ENCODE measurements around the gene CHAMP1.
"Not testable (repeated sequence)": the region's sequence is repeated elsewhere in the genome, so short reads cannot be mapped to it uniquely, and the experiment has no call there.

CHAMP1 gene

GRCh38 chr13:114303700-114304327, 10.5 kb upstream of the CHAMP1 start:
- DNase-seq: no peak

DNA sequence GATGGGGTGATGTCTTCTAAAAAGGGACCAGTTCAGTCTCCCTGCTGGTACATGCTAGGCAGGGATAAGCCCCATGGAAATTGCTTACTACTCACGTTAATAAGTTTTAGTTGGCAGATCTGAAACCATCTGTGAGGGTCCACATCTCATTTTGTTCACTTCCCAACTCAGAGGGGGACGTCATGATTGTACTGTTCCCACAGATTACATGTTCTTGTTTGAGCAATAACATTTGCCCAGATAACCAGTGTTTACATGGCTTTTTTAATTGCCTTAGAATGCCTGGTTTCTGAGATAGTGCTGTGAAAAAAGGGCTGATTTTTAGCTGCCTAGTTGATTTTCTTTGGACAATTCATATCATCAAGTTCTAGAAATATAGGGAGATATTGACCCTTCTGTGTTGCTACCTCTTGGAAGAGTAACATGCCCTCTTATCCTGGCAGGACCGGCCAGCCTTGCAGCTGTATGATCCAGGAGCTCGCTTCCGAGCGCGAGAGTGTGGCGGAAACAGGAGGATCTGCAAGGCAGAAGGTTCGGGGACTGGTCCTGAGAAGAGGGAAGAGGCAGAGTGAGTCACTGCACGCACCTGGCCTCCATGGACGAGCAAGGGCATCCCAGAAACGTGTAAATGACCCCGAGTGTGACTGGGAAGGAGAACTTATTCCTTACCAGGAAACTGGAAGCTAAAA, 9.8 kb upstream of the CHAMP1 start:
- no peak for DNase-seq

- no peak for DNase-seq
Observed at GRCh38 chr13:114309086-114309485, 5.2 kb upstream of the CHAMP1 start.

DNA sequence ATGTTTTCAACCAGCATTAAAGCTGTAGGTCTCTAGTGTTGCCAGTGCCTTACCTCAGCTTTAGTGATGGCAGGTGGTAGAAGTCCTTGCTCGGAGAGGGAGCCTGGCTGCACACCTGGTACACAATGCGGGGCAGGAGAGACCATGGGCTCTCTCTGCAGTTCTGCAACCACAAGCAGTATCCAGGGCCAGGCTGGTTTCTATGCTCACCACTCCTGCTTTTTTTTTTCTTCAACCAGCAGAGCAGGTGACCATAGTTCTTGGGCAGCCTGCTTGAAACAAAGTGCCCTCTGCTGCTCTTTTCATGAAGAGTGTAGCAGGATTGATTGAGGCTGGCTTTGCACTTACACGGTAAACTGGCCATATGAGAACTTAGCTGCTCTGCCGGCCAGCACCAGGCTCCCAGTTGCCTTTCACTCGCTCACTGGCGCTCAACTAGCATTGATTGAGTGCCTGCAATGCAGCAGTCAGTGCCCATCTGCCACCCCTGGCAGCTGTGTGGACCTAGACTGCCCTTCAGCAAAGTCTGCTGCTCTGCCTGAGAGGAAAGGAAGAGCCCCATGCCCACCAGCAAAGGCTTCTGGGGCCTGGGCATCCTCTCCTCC, 4.4 kb upstream of the CHAMP1 start:
- no peak for DNase-seq

DNA sequence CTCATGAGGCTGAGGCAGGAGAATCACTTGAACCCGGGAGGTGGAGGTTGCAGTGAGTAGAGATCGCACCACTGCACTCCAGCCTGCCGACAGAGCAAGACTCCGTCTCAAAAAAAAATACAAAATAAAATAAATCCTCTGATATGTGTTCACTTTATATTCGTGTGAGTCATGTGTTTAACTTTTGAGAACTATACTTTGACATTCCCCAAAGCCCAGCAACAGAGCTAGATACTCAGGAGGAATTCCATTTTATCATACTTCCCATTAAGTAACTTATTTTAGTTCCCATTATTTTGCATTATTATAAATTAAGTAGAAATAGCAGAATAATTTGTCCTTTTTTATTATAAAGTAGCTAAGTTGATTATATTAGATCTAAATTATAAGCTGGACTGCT, 3.3 kb upstream of the CHAMP1 start:
- no peak for DNase-seq

DNA sequence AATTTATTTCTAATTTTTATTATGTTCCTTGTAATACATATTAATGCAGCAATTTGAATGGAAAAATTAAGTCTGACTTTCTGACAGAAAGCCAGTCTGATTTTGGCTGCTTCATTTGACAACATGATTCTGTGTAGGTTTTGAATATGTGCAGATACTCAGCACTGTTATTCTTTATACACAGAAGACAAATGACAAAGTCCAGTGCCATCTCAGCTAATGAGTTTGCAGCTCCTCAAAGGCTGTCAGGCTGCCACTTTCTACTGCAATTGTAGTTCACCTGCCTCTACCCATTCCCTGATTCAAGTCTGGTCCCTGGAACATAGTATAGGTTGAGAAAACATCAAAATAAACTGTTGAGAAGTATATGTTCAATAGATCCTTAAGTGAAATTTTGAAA, 2.9 kb upstream of the CHAMP1 start:
- DNase-seq: no peak

- DNase-seq: no peak
Observed at GRCh38 chr13:114311908-114312307, 2.4 kb upstream of the CHAMP1 start.

GRCh38 chr13:114313061-114313860, 1.0 kb upstream of the CHAMP1 start:
- DNase-seq: peak; percentile 78

DNA sequence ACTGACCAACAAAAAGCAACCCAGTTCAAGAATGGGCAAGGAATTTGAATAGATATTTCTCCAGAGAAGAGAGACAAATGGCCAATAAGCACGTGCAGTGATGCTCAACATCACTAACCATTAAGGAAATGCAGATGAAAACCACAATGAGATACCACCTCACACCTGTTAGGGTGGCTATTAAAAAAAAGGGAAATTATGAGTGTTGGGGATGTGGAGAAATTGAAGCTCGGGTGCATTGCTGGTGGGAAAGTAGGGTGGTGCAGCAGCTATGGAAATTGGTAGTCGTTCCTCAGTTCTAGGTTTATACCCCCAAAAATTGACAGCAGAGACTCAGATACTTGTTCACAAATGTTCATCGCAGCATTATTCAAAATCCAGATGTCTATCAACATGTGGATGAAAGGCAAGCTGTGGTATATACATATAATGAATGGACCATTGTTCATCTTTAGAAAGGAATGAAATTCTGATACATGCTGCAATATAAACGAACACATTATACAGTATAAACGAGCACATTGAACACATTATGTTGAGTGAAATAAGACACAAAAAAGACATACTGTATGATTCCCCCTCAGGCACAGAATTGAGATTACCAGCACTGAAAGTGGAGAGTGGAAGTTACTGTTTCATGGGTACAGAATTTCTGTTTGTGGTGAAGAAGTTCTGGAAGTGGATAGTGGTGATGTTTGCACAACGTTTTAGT, 927 bp downstream of the CHAMP1 start:
- DNase-seq: no peak

DNA sequence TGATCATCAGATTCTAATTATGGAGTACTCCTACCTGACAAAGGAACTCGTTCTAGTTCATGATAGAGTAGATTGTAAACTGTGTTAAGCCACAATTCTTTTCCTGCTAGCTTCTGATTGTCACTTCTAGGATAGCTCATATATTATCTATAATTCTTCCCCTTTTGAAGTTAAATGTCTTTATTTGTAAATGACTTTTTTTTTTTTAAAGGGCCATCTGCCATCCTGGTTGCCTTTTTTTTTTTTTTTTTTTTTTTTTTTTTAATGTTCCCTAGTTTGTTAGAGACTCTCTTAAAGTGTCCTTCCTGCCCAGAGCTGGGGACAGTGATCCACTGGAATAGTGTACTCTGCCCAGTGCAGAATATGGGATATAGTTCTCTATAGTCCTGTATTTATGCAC, 4.3 kb downstream of the CHAMP1 start:
- DNase-seq: no peak

DNA sequence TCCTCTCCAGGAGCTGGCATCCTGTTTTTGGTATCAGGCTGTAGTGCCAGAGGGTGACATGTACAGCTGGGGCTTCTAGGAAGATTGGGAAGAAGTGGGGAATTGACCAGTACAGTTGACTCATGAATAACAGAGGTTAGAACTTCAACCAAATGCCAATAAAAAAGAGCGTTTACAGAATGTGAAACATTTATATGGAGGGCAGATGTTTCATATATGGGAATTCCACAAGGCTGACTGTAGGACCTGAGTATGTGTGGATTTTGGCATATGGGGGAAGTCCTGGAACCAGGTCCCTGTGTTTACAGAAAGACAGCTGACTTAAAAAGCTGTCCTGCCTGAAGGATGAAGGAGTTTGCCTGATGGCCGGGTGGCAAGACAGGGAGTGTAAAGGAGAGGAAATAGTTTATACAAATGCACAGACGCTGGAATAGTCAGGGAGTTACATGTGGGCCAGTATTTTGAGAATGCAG, 5.2 kb downstream of the CHAMP1 start:
- no peak for DNase-seq

DNA sequence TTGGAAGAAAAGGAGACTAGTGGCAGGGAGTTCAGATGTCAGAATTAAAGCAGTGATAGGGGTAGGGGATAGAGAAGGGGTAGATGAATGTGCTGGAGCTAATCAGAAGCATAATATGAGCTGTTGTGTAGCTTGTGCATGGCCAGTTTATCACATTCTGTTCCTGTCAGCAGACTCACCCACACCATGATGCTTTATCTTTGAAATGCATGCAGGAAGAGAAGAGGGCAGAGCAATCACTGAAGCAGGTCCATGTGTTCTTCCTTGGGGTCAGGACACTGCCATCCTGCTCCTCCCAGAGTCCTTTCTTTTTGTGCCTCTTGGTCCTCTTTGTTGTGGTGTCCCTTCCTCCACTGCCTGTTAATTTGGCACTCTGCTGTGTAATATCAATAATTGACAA, 5.8 kb downstream of the CHAMP1 start:
- DNase-seq: no peak

GRCh38 chr13:114321256-114321655, 7.0 kb downstream of the CHAMP1 start:
- DNase-seq: no peak

- DNase-seq: no peak
Observed at GRCh38 chr13:114323349-114323748, 9.0 kb downstream of the CHAMP1 start.

DNA sequence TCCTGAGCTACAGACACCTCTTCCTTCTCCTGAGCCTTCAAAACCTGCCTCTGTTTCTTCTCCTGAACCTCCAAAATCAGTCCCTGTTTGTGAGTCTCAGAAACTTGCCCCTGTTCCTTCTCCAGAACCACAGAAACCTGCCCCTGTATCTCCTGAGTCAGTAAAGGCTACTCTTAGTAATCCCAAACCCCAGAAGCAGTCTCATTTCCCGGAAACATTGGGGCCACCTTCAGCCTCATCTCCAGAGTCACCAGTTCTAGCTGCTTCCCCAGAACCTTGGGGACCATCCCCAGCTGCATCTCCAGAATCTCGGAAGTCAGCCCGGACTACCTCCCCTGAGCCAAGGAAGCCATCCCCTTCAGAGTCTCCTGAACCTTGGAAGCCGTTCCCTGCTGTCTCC, 10.0 kb downstream of the CHAMP1 start:
- peak; percentile 30 for DNase-seq

- no peak for DNase-seq
Observed at GRCh38 chr13:114325729-114326128, 11.4 kb downstream of the CHAMP1 start.

GRCh38 chr13:114328034-114328433, 13.7 kb downstream of the CHAMP1 start:
- DNase-seq: no peak

- no peak for DNase-seq
Observed at GRCh38 chr13:114328595-114328994, 14.3 kb downstream of the CHAMP1 start.

DNA sequence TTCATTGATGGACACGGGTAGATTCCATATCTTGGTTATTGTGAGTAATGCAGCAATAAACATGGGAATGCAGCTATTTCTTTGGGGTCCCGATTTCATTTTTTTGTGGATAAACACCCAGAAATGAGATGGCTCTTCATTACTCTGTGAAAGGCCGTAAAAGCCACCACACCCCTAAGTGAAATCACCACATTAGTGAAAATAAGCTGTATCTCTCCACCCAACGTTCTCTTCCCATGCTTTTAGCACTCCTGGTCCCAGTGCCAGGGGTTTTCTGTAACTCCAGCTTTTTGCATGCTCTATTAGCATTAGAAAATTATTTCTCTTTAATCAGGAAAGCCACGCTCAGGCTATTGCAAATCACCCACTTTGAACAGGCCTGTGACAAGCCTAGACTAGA, 15.8 kb downstream of the CHAMP1 start:
- no peak for DNase-seq

GRCh38 chr13:114333881-114334280, 19.6 kb downstream of the CHAMP1 start:
- not testable (repeated sequence) for DNase-seq

- DNase-seq: no peak
Observed at GRCh38 chr13:114334305-114335053, 20.2 kb downstream of the CHAMP1 start.

DNA sequence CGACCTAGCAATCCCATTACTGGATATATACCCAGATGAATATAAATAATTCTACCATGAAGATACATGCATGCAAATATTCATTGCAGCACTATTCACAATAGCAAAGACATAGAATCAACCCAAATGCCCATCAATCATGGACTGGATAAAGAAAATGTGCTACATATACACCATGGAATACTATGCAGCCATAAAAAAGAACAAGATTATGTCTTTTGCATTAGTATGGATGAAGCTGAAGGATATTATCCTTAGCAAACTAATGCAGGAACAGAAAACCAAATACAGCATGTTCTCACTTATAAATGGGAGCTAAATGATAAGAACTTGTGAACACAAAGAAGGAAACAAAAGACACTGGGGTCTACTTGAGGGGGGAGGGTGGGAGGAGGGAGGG, 22.2 kb downstream of the CHAMP1 start:
- DNase-seq: not testable (repeated sequence)

All from activated CD4-positive, alpha-beta T cell treated with anti-CD3 and anti-CD28 coated beads for 48 hours (primary cell).